NCI-H446 (cell line): ENCODE data around the gene TMEM235.
A peak's percentile ranks its signal among the peaks of the same experiment; 100 is the strongest.

Experiments used
- DNase-seq, 2 experiments: peaks; one replicate each; lab custom pipeline; 2025; lab: John Stamatoyannopoulos, UW

TMEM235 gene

GRCh38 chr17:78219396-78220150 is 11.9 kb upstream of the TMEM235 start:
- DNase-seq, result no peak

GRCh38 chr17:78223061-78223460 is 8.4 kb upstream of the TMEM235 start:
- no peak for DNase-seq

GRCh38 chr17:78223765-78224164 is 7.7 kb upstream of the TMEM235 start:
- no peak for DNase-seq

- peak; percentile 85 to 93 for DNase-seq
Observed at GRCh38 chr17:78224231-78225087, 7.0 kb upstream of the TMEM235 start.

- DNase-seq, result peak; percentile 77 to 79
Observed at GRCh38 chr17:78225088-78225865, 6.2 kb upstream of the TMEM235 start.

GRCh38 chr17:78226055-78226758 is 5.2 kb upstream of the TMEM235 start:
- no peak for DNase-seq

GRCh38 chr17:78226759-78227454 is 4.5 kb upstream of the TMEM235 start:
- DNase-seq, result peak in 1 of 2 experiments; percentile 60

GRCh38 chr17:78227455-78227916 is 3.9 kb upstream of the TMEM235 start:
- peak; percentile 65 to 90 for DNase-seq

- no peak for DNase-seq
Observed at GRCh38 chr17:78228176-78228575, 3.3 kb upstream of the TMEM235 start.

- DNase-seq, result no peak
Observed at GRCh38 chr17:78230252-78230962, 1.0 kb upstream of the TMEM235 start.

GRCh38 chr17:78231991-78232858 is 794 bp downstream of the TMEM235 start:
- no peak for DNase-seq

- no peak for DNase-seq
Observed at GRCh38 chr17:78232859-78233173, 1.4 kb downstream of the TMEM235 start.

GRCh38 chr17:78233678-78234077 is 2.2 kb downstream of the TMEM235 start:
- no peak for DNase-seq

GRCh38 chr17:78234261-78234865 is 2.9 kb downstream of the TMEM235 start:
- DNase-seq, result no peak

GRCh38 chr17:78235022-78235421 is 3.6 kb downstream of the TMEM235 start:
- DNase-seq, result peak; percentile 66 to 69

- no peak for DNase-seq
Observed at GRCh38 chr17:78235885-78236284, 4.5 kb downstream of the TMEM235 start.

GRCh38 chr17:78236362-78237127 is 5.1 kb downstream of the TMEM235 start:
- DNase-seq, result no peak

GRCh38 chr17:78237401-78238012 is 6.1 kb downstream of the TMEM235 start:
- peak; percentile 42 to 85 for DNase-seq
